Vagina (tissue), 2 donors: ENCODE measurements around the gene ZFHX3. TPM values are rescaled to one million over a fixed set of nuclear protein-coding genes. Genes with fewer than 3 reads are reported as not detected.
A peak's percentile ranks its signal among the peaks of the same experiment; 100 is the strongest.

Source experiments
- DNase-seq, 2 donors: peaks; one replicate each; pipeline ENCODE4 v3.0.0-alpha.2; 2017; ENCODE audit errors: extremely low spot score in 2 of 2
- H3K27ac ChIP-seq: fragments of 200-600 bp; sonication (generic); one replicate; pipeline ENCODE4 v1.5.1; 2019
- H3K27me3 ChIP-seq: fragments of 200-600 bp; sonication (generic); one replicate; pipeline ENCODE4 v1.5.1; 2019
- H3K36me3 ChIP-seq, 2 donors: fragments of 200-600 bp; sonication (generic); one replicate each; pipeline ENCODE4 v1.5.1; 2017 to 2019
- H3K4me1 ChIP-seq: fragments of 200-600 bp; sonication (generic); one replicate; pipeline ENCODE4 v1.5.1; 2019
- H3K4me3 ChIP-seq, 2 donors: fragments of 200-600 bp; sonication (generic); 1 replicate in 1 of 2; 2 replicates in 1 of 2; pipeline ENCODE4 v1.5.1; 2016 to 2019
- H3K9me3 ChIP-seq: fragments of 200-600 bp; sonication (generic); one replicate; pipeline ENCODE4 v1.5.1; 2019
- CTCF ChIP-seq, 3 experiments: fragments of 450-650 bp in 2 of 3; fragments of 200-600 bp in 1 of 3; sonication (generic) in 1 of 3; IDR thresholded peaks; one replicate each; pipeline ENCODE4 v1.5.1; 2017 to 2019; ENCODE audit warnings: antibody characterized with exemption in 3 of 3, mild to moderate bottlenecking in 2 of 3, moderate library complexity in 2 of 3
- POLR2A ChIP-seq, 2 donors: fragments of 450-650 bp; IDR thresholded peaks; one replicate each; pipeline ENCODE4 v1.6.1; 2017; ENCODE audit warnings: antibody characterized with exemption in 2 of 2, mild to moderate bottlenecking in 2 of 2, moderate library complexity in 2 of 2
- POLR2AphosphoS5 ChIP-seq, 2 donors: sonication (generic); formaldehyde crosslinking; IDR thresholded peaks; one replicate each; pipeline ENCODE4 v1.9.0; 2017; ENCODE audit warnings: antibody characterized with exemption in 2 of 2, mild to moderate bottlenecking in 2 of 2, low read depth in 1 of 2; ENCODE audit not compliant: insufficient read depth in 1 of 2
- intact Hi-C: fragments of 100-400 bp; cut with DNase I; formaldehyde crosslinking; loops from one replicate; pipeline ENCODE4 v1.15.1; 2023
- total RNA-seq: library from RNA; depleted of rRNA; stranded (reverse); fragments of >200 nt; gene quantifications from one replicate; pipeline ENCODE4 v1.2.3, GENCODE V29; 2016

ZFHX3 gene
- total RNA-seq, 1 donor from 2014 or later, result 28.0 TPM

- TF ChIP-seq CTCF (IDR thresholded peaks at IDR 0.05), result no peak
- TF ChIP-seq POLR2A (IDR thresholded peaks at IDR 0.05), result no peak
- TF ChIP-seq POLR2AphosphoS5 (IDR thresholded peaks at IDR 0.05; ENCODE audit: insufficient read depth in 1 of 2, low read depth in 1 of 2), result peak in 1 of 2 donors; percentile 67
- H3K9me3 ChIP-seq, result no peaks in the 10 kb centered on the region
- H3K36me3 ChIP-seq, result no peaks in the 10 kb centered on the region
- intact Hi-C loops, result loop anchor here (10.0 kb wide), 1 partner anchor 196 kb away; the partner anchor contains the start of gene ZFHX3
- H3K4me1 ChIP-seq, result peaks cover 31% of the 10 kb centered on the region
- peak overlapping the region; percentile 7 to 15 for H3K4me3 ChIP-seq
- H3K27ac ChIP-seq, result peak overlapping the region; percentile 67
- no peaks in the 10 kb centered on the region for H3K27me3 ChIP-seq
- no peak for DNase-seq
Observed at GRCh38 chr16:72848759-72849664, 198.9 kb downstream of the ZFHX3 start.

GRCh38 chr16:72848028-72848400 lies 199.9 kb downstream of the ZFHX3 start:
- Histone ChIP-seq H3K4me3 (peak overlapping the region in 1 of 2 donors; percentile 7), H3K4me1 (peaks cover 32% of the 10 kb centered on the region), H3K9me3 (no peaks in the 10 kb centered on the region), H3K36me3 (no peaks in the 10 kb centered on the region), H3K27ac (peak overlapping the region; percentile 67), H3K27me3 (no peaks in the 10 kb centered on the region)
- TF ChIP-seq CTCF (IDR thresholded peaks at IDR 0.05) (no peak), POLR2AphosphoS5 (IDR thresholded peaks at IDR 0.05; ENCODE audit: insufficient read depth in 1 of 2, low read depth in 1 of 2) (no peak), POLR2A (IDR thresholded peaks at IDR 0.05) (no peak)
- DNase-seq, result no peak
- intact Hi-C loops, result loop anchor here (10.0 kb wide), 1 partner anchor 197 kb away; the partner anchor contains the start of gene ZFHX3

GRCh38 chr16:72847187-72848027 lies 200.5 kb downstream of the ZFHX3 start:
- Histone ChIP-seq H3K27ac (peak overlapping the region; percentile 67), H3K4me1 (peaks cover 32% of the 10 kb centered on the region), H3K27me3 (no peaks in the 10 kb centered on the region), H3K4me3 (no peak overlapping the region), H3K9me3 (no peaks in the 10 kb centered on the region), H3K36me3 (no peaks in the 10 kb centered on the region)
- TF ChIP-seq CTCF (IDR thresholded peaks at IDR 0.05) (no peak), POLR2AphosphoS5 (IDR thresholded peaks at IDR 0.05; ENCODE audit: insufficient read depth in 1 of 2, low read depth in 1 of 2) (no peak), POLR2A (IDR thresholded peaks at IDR 0.05) (no peak)
- no peak for DNase-seq
- intact Hi-C loops, result loop anchor here (10.0 kb wide), 1 partner anchor 197 kb away; the partner anchor contains the start of gene ZFHX3

GRCh38 chr16:72846594-72846993 lies 201.3 kb downstream of the ZFHX3 start:
- no peaks in the 10 kb centered on the region for H3K36me3 ChIP-seq
- no peaks in the 10 kb centered on the region for H3K27me3 ChIP-seq
- no peak for DNase-seq
- no peak for TF ChIP-seq POLR2A (IDR thresholded peaks at IDR 0.05)
- no peak for TF ChIP-seq POLR2AphosphoS5 (IDR thresholded peaks at IDR 0.05; ENCODE audit: insufficient read depth in 1 of 2, low read depth in 1 of 2)
- no peak for TF ChIP-seq CTCF (IDR thresholded peaks at IDR 0.05)
- peaks cover 35% of the 10 kb centered on the region for H3K4me1 ChIP-seq
- intact Hi-C loops, result loop anchor here (10.0 kb wide), 1 partner anchor 198 kb away; the partner anchor contains the start of gene ZFHX3
- H3K9me3 ChIP-seq, result no peaks in the 10 kb centered on the region
- H3K27ac ChIP-seq, result no peak overlapping the region
- no peak overlapping the region for H3K4me3 ChIP-seq
